ENCODE results near the gene DCTN5.

DNA sequence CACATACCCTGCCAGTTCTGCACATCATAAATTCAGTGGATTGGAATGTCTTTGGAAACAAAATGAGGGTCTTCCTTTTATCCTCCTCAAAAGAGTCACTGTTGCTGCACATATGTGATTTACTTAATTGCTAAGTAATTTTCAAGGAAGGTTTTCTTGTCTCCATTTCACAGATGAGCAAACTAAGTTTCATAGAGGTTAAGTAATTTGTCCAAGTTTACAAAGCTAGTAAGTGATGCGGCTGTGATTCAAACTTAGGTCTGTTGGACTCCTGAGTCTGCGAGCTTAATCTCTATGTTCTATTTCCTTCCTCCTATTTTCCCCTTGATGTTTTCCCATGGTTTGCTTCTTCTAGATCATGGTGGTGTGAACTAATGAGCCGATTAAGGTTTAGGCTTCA lies 85.4 kb downstream of the DCTN5 start:
- TF ChIP-seq, protein P1, sequence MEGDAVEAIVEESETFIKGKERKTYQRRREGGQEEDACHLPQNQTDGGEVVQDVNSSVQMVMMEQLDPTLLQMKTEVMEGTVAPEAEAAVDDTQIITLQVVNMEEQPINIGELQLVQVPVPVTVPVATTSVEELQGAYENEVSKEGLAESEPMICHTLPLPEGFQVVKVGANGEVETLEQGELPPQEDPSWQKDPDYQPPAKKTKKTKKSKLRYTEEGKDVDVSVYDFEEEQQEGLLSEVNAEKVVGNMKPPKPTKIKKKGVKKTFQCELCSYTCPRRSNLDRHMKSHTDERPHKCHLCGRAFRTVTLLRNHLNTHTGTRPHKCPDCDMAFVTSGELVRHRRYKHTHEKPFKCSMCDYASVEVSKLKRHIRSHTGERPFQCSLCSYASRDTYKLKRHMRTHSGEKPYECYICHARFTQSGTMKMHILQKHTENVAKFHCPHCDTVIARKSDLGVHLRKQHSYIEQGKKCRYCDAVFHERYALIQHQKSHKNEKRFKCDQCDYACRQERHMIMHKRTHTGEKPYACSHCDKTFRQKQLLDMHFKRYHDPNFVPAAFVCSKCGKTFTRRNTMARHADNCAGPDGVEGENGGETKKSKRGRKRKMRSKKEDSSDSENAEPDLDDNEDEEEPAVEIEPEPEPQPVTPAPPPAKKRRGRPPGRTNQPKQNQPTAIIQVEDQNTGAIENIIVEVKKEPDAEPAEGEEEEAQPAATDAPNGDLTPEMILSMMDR (IDR thresholded peaks at IDR 0.05; ENCODE audit: borderline replicate concordance, extremely low read depth, low read length, poor library complexity, severe bottlenecking), result no peak
- no peak for TF ChIP-seq EZH2 (IDR thresholded peaks at IDR 0.05; ENCODE audit: borderline replicate concordance, low read depth, low read length, severe bottlenecking)

All from DND-41 (cell line).